ENCODE results near the gene LRCH3.

LRCH3 gene

DNA sequence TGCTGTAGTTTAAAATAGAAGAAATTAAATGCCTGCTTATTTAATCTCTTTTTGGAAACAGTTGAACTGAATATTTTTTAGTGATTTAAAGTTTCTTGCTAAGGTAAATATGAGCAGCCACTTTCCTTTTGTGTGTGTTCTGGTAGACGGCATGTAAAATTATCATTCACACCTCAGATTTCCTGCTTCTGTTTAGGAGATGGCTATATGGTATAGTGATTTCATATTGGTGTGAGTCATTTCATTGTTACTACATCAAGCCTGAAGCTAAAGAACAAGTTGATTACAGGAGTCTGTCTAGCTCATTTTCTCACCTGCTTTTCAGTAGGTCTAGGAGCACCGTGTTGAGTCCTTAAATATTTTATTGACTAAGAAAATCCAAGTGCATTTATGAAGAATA lies 2.2 kb downstream of the LRCH3 start:
- DNase-seq (no peak), ATAC-seq (peak; percentile 65)

DNA sequence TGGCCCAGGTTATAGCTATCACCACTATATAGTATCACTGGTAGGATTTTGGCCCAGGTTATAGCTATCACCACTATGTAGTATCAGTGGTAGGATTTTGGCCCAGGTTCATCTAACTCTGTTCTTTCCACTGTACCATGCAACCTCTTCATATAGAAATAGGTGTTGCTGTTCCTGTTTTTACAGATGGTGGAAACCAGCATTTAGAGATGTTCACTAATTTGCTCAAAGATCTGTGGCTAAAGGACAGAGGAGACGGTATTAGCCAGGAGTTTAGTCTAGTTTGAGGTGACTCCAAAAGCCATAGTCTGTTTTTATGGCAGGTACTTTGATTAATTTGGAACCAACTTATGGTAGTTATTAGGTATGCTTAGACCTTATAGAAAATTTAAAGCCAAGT lies 3.1 kb downstream of the LRCH3 start:
- ATAC-seq: no peak
- DNase-seq: no peak

DNA sequence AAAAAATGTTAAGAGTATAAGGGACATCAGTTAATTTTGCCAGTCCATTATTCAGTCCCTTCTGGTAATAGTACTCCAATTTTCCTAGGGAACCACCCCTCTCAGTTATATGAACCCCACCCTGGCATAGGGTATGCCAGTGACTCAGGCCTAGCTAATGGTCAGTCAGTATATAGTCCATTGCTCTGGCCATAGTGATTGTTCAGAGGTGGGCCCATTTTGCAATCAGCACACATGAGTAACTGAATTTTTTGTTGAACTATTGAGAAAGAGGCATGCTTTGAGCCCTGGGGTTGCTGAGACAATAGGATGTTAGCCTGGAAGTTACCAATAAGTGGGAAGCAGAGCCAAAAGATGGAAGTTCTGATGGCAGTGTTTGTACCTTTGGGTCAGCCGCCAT lies 4.1 kb downstream of the LRCH3 start:
- ATAC-seq (no peak), DNase-seq (no peak)

DNA sequence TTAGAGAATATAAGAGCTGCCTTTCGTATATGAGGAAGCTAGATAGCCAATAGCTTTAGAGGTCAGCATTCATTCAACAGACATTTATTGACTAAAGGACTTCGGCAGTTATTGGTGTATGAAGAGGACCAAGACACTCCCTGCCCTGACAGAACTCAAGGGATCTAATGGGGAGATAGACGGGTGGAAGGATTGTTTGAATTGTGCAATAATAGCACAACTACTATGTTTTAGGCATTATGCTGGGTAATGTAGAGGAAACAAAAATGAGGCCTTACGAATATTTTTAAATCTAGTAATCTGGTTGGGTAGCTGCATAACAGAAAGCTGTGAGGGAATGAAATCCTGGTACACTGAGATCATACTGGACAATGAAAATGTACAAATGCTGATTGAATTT lies 5.0 kb downstream of the LRCH3 start:
- no peak for DNase-seq
- ATAC-seq: no peak

DNA sequence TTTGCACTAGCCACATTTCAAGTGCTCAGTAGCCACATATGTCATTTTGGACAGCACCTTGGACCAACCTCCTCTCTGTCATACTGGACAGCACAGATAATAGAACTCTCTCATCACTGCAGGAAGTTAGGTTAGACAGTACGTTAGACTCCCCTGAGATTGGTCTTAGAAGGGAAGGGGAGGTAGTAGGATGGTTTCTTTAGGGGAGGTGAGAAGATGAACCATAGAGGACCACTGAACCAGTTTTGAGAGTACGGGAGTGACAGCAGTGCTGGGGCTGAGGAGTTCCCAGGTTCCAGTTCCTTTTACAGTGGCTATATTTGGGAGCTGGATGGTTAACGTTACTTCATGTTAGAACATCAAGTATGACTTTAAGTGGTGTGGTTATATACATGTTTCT lies 7.8 kb downstream of the LRCH3 start:
- no peak for DNase-seq
- ATAC-seq: no peak

DNA sequence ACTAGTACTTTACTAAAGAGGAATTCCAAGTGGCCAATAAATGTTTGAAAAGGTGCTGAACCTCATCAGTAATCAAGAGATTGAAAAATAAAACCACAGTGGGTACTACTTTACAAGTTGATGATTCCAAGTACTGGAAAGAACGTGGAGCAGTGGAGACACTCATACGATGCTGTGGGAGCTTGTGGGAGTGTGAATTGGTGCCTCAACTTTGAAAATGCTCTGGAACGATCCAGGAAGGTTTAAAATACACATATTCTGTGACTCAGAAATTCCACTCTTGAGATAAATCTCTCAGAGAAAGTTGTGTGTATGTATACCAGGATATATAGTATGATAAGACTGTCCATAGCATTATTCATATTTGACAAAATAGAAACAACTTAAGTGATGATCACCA lies 9.3 kb downstream of the LRCH3 start:
- no peak for DNase-seq
- ATAC-seq: no peak

DNA sequence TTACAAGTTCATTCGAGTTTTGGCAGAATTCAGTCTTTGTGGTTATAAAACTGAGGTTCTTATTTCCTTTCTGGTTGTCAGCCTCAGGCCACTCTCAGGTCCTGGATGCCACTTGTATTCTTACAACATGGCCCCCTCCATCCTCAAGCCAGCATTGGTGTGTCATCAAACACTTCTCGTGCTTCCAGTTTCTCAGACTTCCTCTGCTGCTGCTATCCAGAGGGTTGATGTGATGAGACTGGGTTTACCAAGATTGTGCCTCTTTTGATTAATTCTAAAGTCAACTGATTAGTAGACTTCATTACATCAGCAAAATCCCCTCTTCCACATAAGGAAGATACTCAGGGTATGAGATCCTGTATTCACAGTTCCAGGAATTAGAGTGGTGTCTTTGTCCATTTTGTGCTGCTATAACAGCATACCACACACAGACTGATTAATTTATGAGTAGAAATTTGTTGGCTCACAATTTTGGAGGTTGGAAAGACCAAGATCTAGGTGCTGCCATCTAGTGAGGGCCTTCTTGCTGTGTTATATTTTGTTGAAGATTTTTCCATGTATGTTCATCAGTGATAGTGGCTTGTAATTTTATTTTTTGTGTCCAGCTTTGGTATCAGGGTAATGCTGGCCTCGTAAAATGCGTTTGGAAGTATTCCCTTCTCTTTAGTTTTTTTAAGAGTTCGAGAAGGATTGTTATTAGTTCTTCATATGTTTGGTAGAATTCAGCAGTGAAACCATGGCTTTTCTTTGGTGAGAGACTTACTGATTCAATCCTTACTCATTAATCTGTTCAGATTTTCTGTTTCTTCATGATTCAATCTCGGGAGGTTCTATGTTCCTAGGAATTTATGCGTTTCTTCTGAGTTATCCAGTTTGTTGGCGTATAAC lies 11.1 kb downstream of the LRCH3 start:
- peak; percentile 61 for ATAC-seq
- DNase-seq: peak; percentile 19

DNA sequence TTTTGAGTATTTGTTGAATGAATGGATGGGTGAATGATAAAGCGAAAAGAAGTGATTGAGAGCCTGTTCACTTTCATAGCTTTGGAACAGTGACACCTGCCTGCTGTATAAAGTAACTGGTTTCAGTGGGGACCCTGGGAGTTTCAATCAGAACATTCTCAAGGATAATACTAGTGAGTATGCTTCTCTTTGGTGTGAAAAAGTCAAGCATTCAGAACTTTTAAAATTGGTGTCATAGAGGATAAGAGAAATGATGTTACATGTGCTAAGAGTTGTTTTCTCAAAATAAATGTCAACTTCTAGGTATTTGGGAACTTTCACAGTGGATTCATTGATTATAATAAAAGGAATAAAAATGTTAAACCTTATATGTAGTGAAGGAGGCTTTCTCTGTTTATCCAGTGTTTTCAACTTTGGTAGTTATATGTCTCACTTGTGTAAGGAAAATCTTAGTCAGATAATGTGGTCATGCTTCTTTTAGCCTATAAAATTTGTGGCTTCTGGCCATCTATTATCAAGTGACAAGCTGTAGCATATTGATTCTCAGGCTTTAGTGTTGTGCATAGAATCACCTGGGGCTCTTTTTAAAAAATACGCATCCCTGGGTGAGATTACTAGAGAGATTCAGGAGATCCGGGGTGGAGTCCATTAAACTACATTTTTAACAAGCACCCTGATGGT lies 11.9 kb downstream of the LRCH3 start:
- ATAC-seq: peak; percentile 30
- DNase-seq: no peak

DNA sequence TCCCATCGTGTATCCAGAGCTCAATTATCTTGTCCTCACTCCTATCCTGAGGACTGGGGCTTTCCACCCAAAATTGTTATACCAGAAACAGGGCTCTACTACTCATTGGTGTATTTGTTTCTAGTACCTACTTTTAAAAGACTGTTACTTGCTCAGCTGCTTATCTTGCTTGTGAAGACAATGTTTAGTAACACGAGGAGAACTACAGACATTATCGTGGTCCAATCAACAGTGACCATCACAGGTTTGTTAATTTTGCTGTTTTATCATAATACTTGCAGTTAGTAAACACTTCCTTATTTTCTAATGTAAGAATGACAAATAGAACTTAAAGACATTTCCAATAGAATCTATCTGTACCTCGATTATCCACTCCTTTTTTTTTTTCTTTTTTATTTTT lies 13.5 kb downstream of the LRCH3 start:
- DNase-seq: no peak

DNA sequence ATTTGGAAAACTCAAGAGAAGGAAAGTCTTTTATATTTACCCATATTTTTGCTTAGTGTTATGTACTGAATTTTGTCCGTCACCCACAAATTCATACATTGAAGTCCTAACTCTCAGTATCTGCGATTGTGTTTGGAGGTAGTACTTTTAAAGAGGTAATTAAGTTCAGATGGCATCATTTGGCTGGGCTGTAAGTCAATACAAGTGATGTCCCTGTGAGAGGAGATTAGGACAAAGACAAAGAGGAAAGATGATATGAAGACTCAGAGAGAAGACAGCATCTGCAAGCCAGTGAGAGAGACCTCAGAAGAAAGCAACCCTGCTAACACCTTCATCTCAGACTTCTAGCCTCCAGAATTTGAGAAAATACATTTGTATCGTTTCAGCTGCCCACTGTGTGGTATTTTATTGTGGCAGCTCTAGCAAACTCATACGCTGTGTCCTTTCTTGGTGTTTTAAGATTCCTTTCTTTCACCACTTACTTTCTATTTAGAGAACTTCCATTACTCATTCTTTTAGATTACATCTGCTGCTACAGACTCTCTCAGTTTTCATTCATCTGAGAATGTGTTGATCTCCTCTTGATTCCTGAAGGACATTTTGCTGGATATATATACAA lies 17.0 kb downstream of the LRCH3 start:
- DNase-seq (no peak), ATAC-seq (peak; percentile 52)

More for the DNA sequence above, 13.5 kb downstream of the LRCH3 start:
- ATAC-seq: no peak

DNA sequence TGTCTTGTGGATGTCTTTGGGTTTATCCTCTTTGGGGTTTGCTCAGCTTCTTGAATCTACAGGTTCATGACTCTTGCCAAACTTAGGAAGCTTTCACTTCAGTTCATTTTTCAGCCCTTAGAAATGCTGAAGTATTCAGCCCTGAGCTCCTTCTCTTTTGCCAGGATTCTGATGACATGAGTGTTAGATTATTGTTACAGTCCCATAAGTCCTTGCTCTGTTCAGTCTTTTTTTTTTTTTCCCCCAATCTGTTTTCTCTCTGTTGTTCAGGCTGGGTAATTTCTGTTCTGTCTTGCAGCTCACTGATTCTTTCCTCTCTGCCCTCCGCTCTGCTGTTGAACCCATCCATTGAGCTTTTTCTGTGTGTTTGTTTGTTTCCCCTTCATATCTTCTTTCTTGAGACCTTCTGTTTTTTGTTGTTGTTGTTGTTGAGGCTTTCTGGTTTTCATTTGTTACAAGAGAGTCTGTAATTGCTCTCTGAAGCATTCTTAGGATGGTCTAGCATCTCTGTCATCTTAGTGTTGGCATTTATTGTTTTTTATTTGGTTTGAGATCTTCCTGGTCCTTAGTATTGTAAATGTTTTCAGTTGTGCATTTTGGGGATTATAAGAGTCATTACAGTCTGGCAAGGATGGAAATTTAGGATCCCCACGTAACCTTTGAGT lies 18.4 kb downstream of the LRCH3 start:
- DNase-seq (no peak), ATAC-seq (no peak)

DNA sequence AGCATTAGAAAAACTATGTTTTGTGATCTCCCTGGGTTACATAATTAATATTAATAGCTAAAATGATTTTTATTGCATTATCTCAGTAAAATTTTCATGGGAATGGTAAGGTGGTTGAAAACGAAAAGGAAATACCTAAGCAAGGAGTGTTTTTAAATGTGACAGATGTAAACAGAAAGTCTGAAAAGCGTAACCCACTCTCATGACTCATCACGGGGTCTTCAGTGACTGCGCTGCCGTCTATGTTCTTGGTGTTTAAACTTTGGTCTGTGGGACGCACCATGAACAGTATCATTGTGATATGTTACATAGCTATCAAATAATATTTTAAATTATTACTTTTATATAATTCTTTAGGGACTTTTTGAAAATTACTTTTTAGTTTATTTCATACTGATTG lies 19.8 kb downstream of the LRCH3 start:
- no peak for DNase-seq
- no peak for ATAC-seq

DNA sequence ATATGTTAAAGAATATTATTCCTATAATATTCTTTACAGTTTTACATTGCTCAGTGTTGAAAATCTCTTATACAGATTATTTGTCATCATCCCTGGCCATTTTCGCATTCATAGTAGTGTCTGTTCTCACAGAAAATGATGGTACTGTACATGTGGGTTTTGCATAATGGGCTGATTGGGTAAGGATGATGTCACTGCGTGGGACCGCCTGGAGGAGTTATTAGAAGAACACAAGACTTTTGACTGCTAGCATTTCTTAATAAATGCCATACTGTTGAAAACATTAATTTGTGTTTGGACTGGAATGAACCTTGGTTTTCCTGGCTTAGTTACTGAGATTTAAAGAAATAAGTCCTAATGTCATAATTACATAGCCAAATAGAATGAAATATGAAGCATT lies 20.3 kb downstream of the LRCH3 start:
- DNase-seq (no peak), ATAC-seq (no peak)

DNA sequence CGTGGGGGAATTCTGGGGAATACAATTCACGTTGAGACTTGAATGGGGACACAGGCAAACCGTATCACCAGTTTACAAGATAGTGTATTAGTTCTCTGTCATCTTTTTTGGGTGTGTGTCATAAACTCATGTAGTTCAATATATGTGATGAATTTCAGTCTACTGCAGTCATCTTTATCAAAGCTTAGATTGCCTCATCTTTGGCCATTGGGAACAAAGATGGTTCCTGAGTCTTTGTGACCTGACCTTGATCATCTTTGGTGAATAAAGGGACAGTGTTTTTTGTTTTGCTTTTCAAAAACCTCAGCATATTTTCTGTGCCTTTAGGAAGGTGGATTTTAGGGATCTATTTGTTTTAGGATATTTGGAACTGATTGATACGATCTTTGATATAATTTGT lies 23.3 kb downstream of the LRCH3 start:
- DNase-seq: no peak
- ATAC-seq: no peak

DNA sequence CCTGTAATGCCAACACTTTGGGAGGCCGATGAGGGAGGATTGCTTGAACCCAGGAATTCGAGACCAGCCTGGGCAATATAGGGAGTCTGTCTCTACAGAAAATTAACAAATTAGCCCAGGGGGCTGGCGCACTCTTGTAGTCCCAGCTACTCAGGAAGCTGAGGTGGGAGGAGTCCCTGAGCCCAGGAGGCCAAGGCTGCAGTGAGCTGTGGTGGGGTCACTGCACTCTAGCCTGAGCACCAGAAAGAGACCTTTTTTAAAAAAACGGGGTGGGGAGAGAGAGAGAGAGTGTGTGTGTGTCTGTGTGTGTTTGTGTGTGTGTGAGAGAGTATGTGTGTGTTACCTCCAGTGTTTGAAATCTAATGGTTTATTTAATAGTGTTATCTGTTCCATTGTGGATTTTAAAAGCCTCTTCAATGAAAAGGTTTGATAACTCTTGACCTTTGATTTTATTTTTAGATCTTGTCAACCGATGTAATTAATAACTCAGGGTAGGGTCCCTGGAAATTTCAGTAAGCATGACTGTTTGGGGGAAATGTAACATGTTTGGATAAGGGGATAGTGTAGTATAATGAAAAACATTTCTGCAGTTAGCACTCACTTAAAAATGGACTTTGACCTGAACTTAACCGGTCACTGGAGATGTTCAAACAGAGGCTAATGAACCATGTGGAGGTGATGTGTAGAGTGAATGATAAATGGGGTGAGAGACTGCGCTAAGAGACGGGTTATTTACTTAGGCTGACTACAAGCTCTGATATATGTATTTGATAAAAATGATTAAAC lies 29.7 kb downstream of the LRCH3 start:
- ATAC-seq: no peak
- DNase-seq: no peak

DNA sequence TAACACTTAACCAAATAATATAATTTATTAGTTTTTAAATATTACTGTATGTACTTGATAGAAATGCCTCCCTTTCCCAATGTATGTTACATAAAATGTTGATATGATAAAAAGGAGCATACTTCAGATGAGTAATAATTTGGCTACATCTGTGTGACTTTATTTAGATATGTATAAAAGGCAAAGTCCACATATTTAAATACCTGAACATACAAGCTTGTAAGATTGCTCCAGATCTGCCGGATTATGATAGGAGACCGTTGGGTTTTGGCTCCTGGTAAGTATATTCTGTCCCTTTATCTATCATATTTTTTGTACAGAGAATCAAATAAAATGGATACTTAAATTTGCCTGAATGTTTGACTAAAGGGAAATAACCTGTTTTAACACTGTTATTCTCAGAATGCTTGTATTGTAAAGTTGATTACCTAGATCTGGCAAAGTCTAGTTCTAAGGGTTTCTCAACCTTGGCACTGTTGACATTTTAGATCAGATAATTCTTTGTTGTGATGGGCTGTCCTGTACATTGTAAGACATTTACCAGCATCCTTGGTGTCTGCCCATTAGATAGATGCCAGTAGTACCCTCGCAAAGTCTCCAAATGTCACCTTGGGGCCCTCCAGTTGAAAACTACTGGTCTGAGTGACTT lies 38.5 kb downstream of the LRCH3 start:
- no peak for DNase-seq
- no peak for ATAC-seq

DNA sequence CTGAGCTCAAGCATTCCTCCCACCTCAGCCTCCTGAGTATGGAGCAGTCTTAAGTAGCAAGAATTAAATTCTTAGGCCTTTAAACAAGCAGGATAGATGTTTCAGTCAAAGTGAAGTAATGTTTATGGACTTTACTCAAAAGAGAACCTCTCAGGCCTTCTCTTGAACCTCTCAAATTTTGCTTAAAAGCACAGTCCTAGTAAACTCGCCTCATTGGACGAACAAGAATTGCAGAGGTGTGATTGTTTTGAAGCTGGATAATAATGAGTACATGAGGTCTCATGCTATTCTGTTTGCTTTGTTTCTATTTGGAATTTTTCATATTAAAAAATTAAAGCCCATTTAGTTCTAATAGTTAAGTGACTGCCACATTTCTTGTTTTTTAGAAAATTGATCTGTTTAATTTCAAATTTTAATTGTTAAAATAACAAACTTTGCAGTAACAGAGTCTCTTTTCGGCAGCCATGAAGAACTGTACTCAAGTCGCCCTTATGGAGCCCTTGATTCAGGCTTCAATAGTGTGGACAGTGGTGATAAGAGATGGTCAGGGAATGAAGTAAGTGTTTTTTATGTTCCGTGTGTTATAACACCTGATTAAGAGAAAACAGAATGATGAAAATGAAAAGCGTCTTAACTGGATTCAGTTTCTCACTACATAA lies 39.4 kb downstream of the LRCH3 start:
- ATAC-seq (no peak), DNase-seq (no peak)

DNA sequence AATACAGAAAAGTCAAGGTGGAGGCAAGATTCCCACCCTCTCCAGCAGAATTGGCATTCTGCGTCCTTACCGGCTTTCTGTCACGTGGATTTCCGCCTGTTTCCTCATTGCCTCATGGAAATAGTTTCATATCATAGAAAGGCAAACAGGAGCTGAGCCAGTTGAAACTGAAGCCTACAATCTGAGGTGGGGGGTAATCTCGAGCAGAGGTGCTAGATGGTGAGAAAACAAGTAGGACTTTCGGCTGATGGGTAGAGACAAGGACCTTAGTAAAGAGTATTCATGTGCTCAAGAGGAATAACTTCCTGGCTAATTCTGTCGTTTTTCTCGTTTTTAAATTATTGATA lies 39.9 kb downstream of the LRCH3 start:
- ATAC-seq: no peak
- no peak for DNase-seq

DNA sequence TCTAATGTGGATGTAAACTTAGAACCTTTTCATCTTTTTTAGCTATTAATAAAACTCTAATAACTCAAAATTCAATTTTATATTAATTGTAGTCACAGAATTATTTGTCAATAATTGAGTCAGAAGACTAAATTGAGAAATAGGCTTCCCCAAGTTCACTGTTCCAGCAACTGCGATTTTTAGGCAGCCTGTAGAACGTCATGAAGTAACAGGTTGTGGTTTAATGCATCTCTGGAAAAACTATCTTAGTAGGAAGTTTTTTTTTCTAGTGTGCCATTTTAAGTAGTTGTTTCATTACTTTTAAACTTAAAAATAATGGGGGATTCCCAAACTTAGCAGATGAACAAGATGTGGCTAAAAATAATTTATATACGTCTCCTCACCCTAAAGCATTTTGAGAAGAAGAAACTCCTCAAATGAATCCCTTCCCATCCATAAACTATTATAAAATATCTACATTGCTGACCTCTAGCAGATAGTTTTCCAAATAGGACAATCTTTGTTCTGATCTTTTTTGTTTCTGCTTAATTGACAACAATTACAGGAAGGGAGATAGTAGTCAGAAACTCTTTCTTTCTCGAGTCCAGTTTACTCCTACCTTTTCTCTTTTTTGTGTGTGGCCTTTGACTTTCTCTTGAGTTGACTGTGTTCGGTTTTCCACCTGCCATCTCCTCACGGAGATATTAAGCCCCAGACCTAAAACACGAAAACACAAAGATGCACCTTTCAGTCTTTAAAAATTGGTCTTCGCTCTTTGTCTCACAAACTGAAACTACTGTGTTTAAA lies 43.1 kb downstream of the LRCH3 start:
- no peak for DNase-seq
- no peak for ATAC-seq

DNA sequence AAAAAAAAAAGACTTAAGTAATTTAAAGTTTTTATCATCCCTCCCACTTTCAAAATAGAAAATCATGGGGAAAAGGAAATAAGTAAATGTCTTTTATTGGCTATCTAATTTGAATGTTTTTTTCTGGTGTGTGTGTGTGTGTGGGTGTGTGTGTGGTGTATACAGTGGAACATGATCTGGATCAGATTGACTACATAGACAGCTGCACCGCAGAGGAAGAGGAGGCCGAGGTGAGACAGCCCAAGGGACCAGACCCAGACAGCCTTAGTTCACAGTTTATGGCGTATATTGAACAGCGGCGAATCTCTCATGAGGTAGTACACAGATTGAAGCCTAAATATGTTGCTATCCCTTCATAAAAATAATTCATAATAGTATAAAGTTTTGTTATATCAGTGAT lies 44.5 kb downstream of the LRCH3 start:
- ATAC-seq: no peak
- no peak for DNase-seq

Data from stimulated activated naive CD8-positive, alpha-beta T cell treated with anti-CD3 and anti-CD28 coated beads, Interleukin-15, Interleukin-2, amounts not matched to agents 100 U/mL and 50 U/mL, for 24 hours (primary cell).